Endothelial cell of umbilical vein (primary cell): ENCODE results near the gene FMO2. TPM values are rescaled to one million over a fixed set of nuclear protein-coding genes. Genes with fewer than 3 reads are reported as not detected.

ENCODE experiments used
- BruUV-seq: library from RNA; stranded (reverse); fragments of 400-500 nt; replicated peaks from 2 replicates; lab custom pipeline; 2021; lab: Mats Ljungman, UMichigan
- CTCF ChIA-PET: fragments of 300-600, 350-600 bp; sonication (Branson Sonifier 250); formaldehyde crosslinking; loops from one replicate; lab custom pipeline; 2021; ENCODE audit warnings: antibody characterized with exemption, inconsistent platforms; lab: Charles Lee
- POLR2A ChIA-PET: fragments of 300-600, 350-600 bp; sonication (Branson Sonifier 250); formaldehyde crosslinking; loops from one replicate; lab custom pipeline; 2021; ENCODE audit warnings: antibody characterized with exemption, inconsistent platforms; lab: Charles Lee
- DNase-seq: peaks from one replicate; pipeline ENCODE4 v3.0.0-alpha.2; 2011; ENCODE audit warnings: low read depth, low spot score
- FAIRE-seq: peaks from 2 replicates; lab custom pipeline; 2011; peaks lifted over from hg19 to GRCh38; lab: Jason Lieb, UNC
- H2AFZ ChIP-seq: 2 replicates; pipeline ENCODE4 v1.6.0; 2012; ENCODE audit warnings: low read depth, low read length, control low read depth, inconsistent platforms
- H3K27ac ChIP-seq: 2 replicates; pipeline ENCODE4 v1.5.1; 2011; ENCODE audit warnings: low read depth, mild to moderate bottlenecking, control low read depth, low read length, moderate library complexity; ENCODE audit not compliant: insufficient read depth
- H3K27me3 ChIP-seq, 2 experiments: 2 replicates each; pipeline versions ENCODE4 v1.6.0 to v1.6.1; 2011; ENCODE audit warnings: low read length in 2 of 2, mixed read lengths in 1 of 2; ENCODE audit not compliant: control insufficient read depth in 2 of 2, insufficient read depth in 2 of 2
- H3K36me3 ChIP-seq, 2 experiments: 2 replicates in 1 of 2; 3 replicates in 1 of 2; pipeline ENCODE4 v1.5.1; 2011; ENCODE audit warnings: low read length in 2 of 2, mild to moderate bottlenecking in 1 of 2, moderate library complexity in 1 of 2; ENCODE audit not compliant: control insufficient read depth in 2 of 2, insufficient read depth in 2 of 2; ENCODE audit errors: extremely low read depth in 1 of 2
- H3K4me1 ChIP-seq: 3 replicates; pipeline ENCODE4 v1.5.1; 2011; ENCODE audit warnings: mild to moderate bottlenecking, low read length; ENCODE audit not compliant: control insufficient read depth, insufficient read depth; ENCODE audit errors: extremely low read depth
- H3K4me2 ChIP-seq: 2 replicates; pipeline ENCODE4 v1.6.1; 2011; ENCODE audit warnings: low read length, control low read depth, mixed read lengths; ENCODE audit not compliant: insufficient read depth
- H3K4me3 ChIP-seq, 3 experiments: fragments of 200-600 bp in 1 of 3; sonication (generic), shearing (Covaris generic) in 1 of 3; replicated peaks in 1 of 3; 2 replicates each; pipeline ENCODE4 v1.5.1; 2011 to 2016; ENCODE audit warnings: control low read depth in 3 of 3, low read length in 3 of 3, mild to moderate bottlenecking in 2 of 3, inconsistent platforms in 1 of 3, low read depth in 1 of 3, moderate library complexity in 1 of 3; ENCODE audit not compliant: insufficient read depth in 1 of 3
- H3K79me2 ChIP-seq: 2 replicates; pipeline ENCODE4 v1.6.0; 2012; ENCODE audit warnings: low read length, inconsistent platforms; ENCODE audit not compliant: control insufficient read depth, insufficient read depth
- H3K9ac ChIP-seq: replicated peaks from 2 replicates; pipeline ENCODE3; 2011; ENCODE audit warnings: low read length, control low read depth; ENCODE audit not compliant: insufficient read depth; ENCODE audit errors: extremely low read depth
- H3K9me1 ChIP-seq: replicated peaks from 3 replicates; pipeline ENCODE4 v1.6.0; 2011; ENCODE audit warnings: mild to moderate bottlenecking, low read length; ENCODE audit not compliant: control insufficient read depth, insufficient read depth; ENCODE audit errors: extremely low read depth
- H3K9me3 ChIP-seq: replicated peaks from 2 replicates; pipeline ENCODE4 v1.5.1; 2012; ENCODE audit warnings: low read length, inconsistent platforms; ENCODE audit not compliant: control insufficient read depth, insufficient read depth
- H4K20me1 ChIP-seq: replicated peaks from 2 replicates; pipeline ENCODE3; 2011; ENCODE audit warnings: mild to moderate bottlenecking, low read length; ENCODE audit not compliant: control insufficient read depth, insufficient read depth; ENCODE audit errors: extremely low read depth
- CTCF ChIP-seq, 2 donors: IDR thresholded peaks; 1 replicate in 1 of 2; 2 replicates in 1 of 2; pipeline ENCODE4 v1.5.1; 2011; ENCODE audit warnings: low read length in 2 of 2, mild to moderate bottlenecking in 2 of 2, moderate library complexity in 2 of 2, control low read depth in 1 of 2, inconsistent platforms in 1 of 2, low read depth in 1 of 2; ENCODE audit not compliant: insufficient read depth in 1 of 2; ENCODE audit errors: extremely low read depth in 1 of 2
- EZH2 ChIP-seq: IDR thresholded peaks from 2 replicates; pipeline ENCODE4 v1.6.1; 2012; ENCODE audit warnings: borderline replicate concordance, low read depth, mild to moderate bottlenecking, moderate library complexity, low read length, inconsistent platforms; ENCODE audit not compliant: severe bottlenecking
- FOS ChIP-seq: IDR thresholded peaks from 2 replicates; pipeline ENCODE4 v1.6.1; 2011; ENCODE audit warnings: mild to moderate bottlenecking, low read length, moderate library complexity, borderline replicate concordance; ENCODE audit not compliant: insufficient read depth
- GATA2 ChIP-seq: IDR thresholded peaks from 2 replicates; pipeline ENCODE4 v1.7.0; 2011; ENCODE audit warnings: low read depth, mild to moderate bottlenecking, moderate library complexity, mixed read lengths, low read length; ENCODE audit not compliant: insufficient read length, insufficient read depth
- JUN ChIP-seq: IDR thresholded peaks from 2 replicates; pipeline ENCODE4 v1.6.1; 2011; ENCODE audit warnings: borderline replicate concordance, low read depth; ENCODE audit not compliant: insufficient read length, insufficient read depth
- MAX ChIP-seq: IDR thresholded peaks from 2 replicates; pipeline ENCODE4 v1.6.1; 2011; ENCODE audit not compliant: insufficient read depth, insufficient read length
- MYC ChIP-seq: IDR thresholded peaks from one replicate; pipeline ENCODE4 v1.6.1; 2011; ENCODE audit warnings: mild to moderate bottlenecking, low read depth, low read length
- POLR2A ChIP-seq: IDR thresholded peaks from 2 replicates; pipeline ENCODE4 v1.6.1; 2012; ENCODE audit warnings: low read depth, mild to moderate bottlenecking, control low read depth, low read length
- POLR2AphosphoS5 ChIP-seq: IDR thresholded peaks from 2 replicates; pipeline ENCODE4 v1.6.1; 2012; ENCODE audit warnings: low read depth, mild to moderate bottlenecking, control low read depth, low read length, moderate library complexity; ENCODE audit not compliant: insufficient read depth
- dilution Hi-C: fragments of 300-500 bp; cut with MboI; formaldehyde crosslinking; loops from one replicate; pipeline ENCODE4 v1.15.0; 2019; ENCODE audit warnings: low sequenced_read_pairs; ENCODE audit not compliant: extremely low pct_ligation_motif_present
- intact Hi-C: fragments of 100-400 bp; cut with micrococcal nuclease; formaldehyde crosslinking; loops from one replicate; pipeline ENCODE4 v1.10.0; 2022
- polyA plus RNA-seq, 4 experiments: library from polyadenylated mRNA; depleted of rRNA in 3 of 4; stranded (reverse) in 3 of 4; unstranded in 1 of 4; fragments of >200 nt; gene quantifications; 2 replicates each; pipeline versions ENCODE4 v1.2.1 to v1.2.3, GENCODE V29; 2011 to 2012; ENCODE audit warnings: missing spikeins in 1 of 4
- total RNA-seq: library from RNA; stranded (reverse); gene quantifications from 2 replicates; pipeline ENCODE4 v1.2.3, GENCODE V29; 2021

Gene FMO2
- total and polyA plus RNA-seq, 2 donors (not counting 3 experiments of a cell fraction or from before 2014, with no cell fraction given), result not detected

- ChIA-PET POLR2A (no interaction called here), CTCF (no interaction called here)
- H4K20me1 ChIP-seq, result no peaks in the 10 kb centered on the region
- H3K79me2 ChIP-seq, result no peaks in the 10 kb centered on the region
- BruUV-seq, result no TSS peak
- no peak overlapping the region for H3K9ac ChIP-seq
- no peaks in the 10 kb centered on the region for H3K9me3 ChIP-seq
- DNase-seq, result no peak
- no peak overlapping the region for H2AFZ ChIP-seq
- H3K9me1 ChIP-seq, result no peaks in the 10 kb centered on the region
- dilution Hi-C loops, result no loop called here
- FAIRE-seq, result no peak
- H3K27me3 ChIP-seq, result no peaks in the 10 kb centered on the region
- no peak overlapping the region for H3K4me2 ChIP-seq
- no peaks in the 10 kb centered on the region for H3K4me1 ChIP-seq
- H3K4me3 ChIP-seq, result no peak overlapping the region
- intact Hi-C loops, result no loop called here
- TF ChIP-seq POLR2AphosphoS5 (no peak), EZH2 (no peak), FOS (no peak)
- no peaks in the 10 kb centered on the region for H3K36me3 ChIP-seq
- H3K27ac ChIP-seq, result no peak overlapping the region
Observed at GRCh38 chr1:171159148-171159547, 26.0 kb upstream of the FMO2 start.

- Histone ChIP-seq H4K20me1 (no peaks in the 10 kb centered on the region), H3K27me3 (no peaks in the 10 kb centered on the region), H3K79me2 (no peaks in the 10 kb centered on the region), H3K9me1 (no peaks in the 10 kb centered on the region), H3K9me3 (no peaks in the 10 kb centered on the region), H3K4me3 (no peak overlapping the region), H2AFZ (no peak overlapping the region), H3K27ac (no peak overlapping the region), H3K4me1 (no peaks in the 10 kb centered on the region), H3K4me2 (no peak overlapping the region), H3K9ac (no peak overlapping the region), H3K36me3 (no peaks in the 10 kb centered on the region)
- TF ChIP-seq MYC (no peak), CTCF (IDR thresholded peaks at IDR 0.05; ENCODE audit: extremely low read depth in 1 of 2, insufficient read depth in 1 of 2, low read depth in 1 of 2, low read length in 2 of 2) (no peak), JUN (no peak), GATA2 (no peak), MAX (no peak), POLR2A (no peak), FOS (no peak), EZH2 (no peak), POLR2AphosphoS5 (no peak)
- ChIA-PET CTCF (no interaction called here), POLR2A (interaction anchor here (0.6 kb wide), 1 partner anchor 101 kb away, joined by 7 read pairs; no protein-coding TSS in a partner anchor)
- intact Hi-C loops (no loop called here), dilution Hi-C loops (no loop called here)
- DNase-seq, result no peak
- no TSS peak for BruUV-seq
- FAIRE-seq, result no peak
Observed at GRCh38 chr1:171160211-171160610, 24.9 kb upstream of the FMO2 start.
